MG63 (cell line): Measurements from ENCODE around the gene OR2S2. TPM values are rescaled to one million over a fixed set of nuclear protein-coding genes. Genes with fewer than 3 reads are reported as not detected.
A peak's percentile ranks its signal among the peaks of the same experiment; 100 is the strongest.
"Not testable (repeated sequence)": the region's sequence is repeated elsewhere in the genome, so short reads cannot be mapped to it uniquely, and the experiment has no call there.

Source experiments
- DNase-seq: peaks from one replicate; pipeline ENCODE4 v3.0.0-alpha.2; 2020
- H3K27me3 ChIP-seq: fragments of 250-450 bp; sonication (Bioruptor Pico); 2 replicates; pipeline ENCODE4 v1.5.1; 2020; ENCODE audit warnings: mild to moderate bottlenecking, moderate library complexity
- H3K36me3 ChIP-seq: fragments of 250-450 bp; sonication (Bioruptor Pico); 2 replicates; pipeline ENCODE4 v1.5.1; 2020; ENCODE audit warnings: mild to moderate bottlenecking, moderate library complexity
- H3K4me3 ChIP-seq: fragments of 250-450 bp; sonication (Bioruptor Pico); 2 replicates; pipeline ENCODE4 v1.5.1; 2020; ENCODE audit warnings: mild to moderate bottlenecking, moderate library complexity
- H3K9me3 ChIP-seq: fragments of 250-450 bp; sonication (Bioruptor Pico); 2 replicates; pipeline ENCODE4 v1.5.1; 2020; ENCODE audit warnings: mild to moderate bottlenecking, moderate library complexity
- total RNA-seq: library from RNA; depleted of rRNA; stranded (reverse); fragments of >200 nt; shearing (Covaris generic); gene quantifications from 2 replicates; pipeline ENCODE4 v1.2.3, GENCODE V29; 2014; ENCODE audit warnings: low replicate concordance

OR2S2 gene
- total RNA-seq, 1 experiment from 2014 or later, result not detected

- no peaks in the 10 kb centered on the region for H3K27me3 ChIP-seq
- H3K36me3 ChIP-seq, result peaks cover 2% of the 10 kb centered on the region; the same call in 1 of the 2 replicates
These were observed 15.7 kb downstream of the OR2S2 start for GRCh38 chr9:35942286-35942685.

GRCh38 chr9:35940458-35941407, 17.2 kb downstream of the OR2S2 start:
- peaks cover 8% of the 10 kb centered on the region for H3K9me3 ChIP-seq
- DNase-seq, result no peak
- no peaks in the 10 kb centered on the region for H3K27me3 ChIP-seq
- H3K36me3 ChIP-seq, result peaks cover 7% of the 10 kb centered on the region; the same call in 1 of the 2 replicates
- H3K4me3 ChIP-seq, result no peak overlapping the region

More at GRCh38 chr9:35942286-35942685, 15.7 kb downstream of the OR2S2 start:
- peaks cover 3% of the 10 kb centered on the region for H3K9me3 ChIP-seq
- DNase-seq, result no peak
- H3K4me3 ChIP-seq, result no peak overlapping the region

GRCh38 chr9:35939679-35940250, 18.2 kb downstream of the OR2S2 start:
- H3K4me3 ChIP-seq, result no peak overlapping the region
- no peak for DNase-seq
- H3K27me3 ChIP-seq, result no peaks in the 10 kb centered on the region
- H3K36me3 ChIP-seq, result peaks cover 7% of the 10 kb centered on the region; the same call in 1 of the 2 replicates
- peaks cover 8% of the 10 kb centered on the region for H3K9me3 ChIP-seq

GRCh38 chr9:35938474-35939356, 19.2 kb downstream of the OR2S2 start:
- no peaks in the 10 kb centered on the region for H3K27me3 ChIP-seq
- H3K4me3 ChIP-seq, result no peak overlapping the region
- H3K36me3 ChIP-seq, result peaks cover 7% of the 10 kb centered on the region; the same call in 1 of the 2 replicates
- no peak for DNase-seq
- peaks cover 8% of the 10 kb centered on the region for H3K9me3 ChIP-seq

- H3K9me3 ChIP-seq, result peaks cover 8% of the 10 kb centered on the region
- H3K36me3 ChIP-seq, result peaks cover 7% of the 10 kb centered on the region; the same call in 1 of the 2 replicates
- no peaks in the 10 kb centered on the region for H3K27me3 ChIP-seq
- H3K4me3 ChIP-seq, result no peak overlapping the region
- DNase-seq, result no peak
These were observed 20.7 kb downstream of the OR2S2 start for GRCh38 chr9:35937227-35937626.

GRCh38 chr9:35935755-35936509, 22.0 kb downstream of the OR2S2 start:
- DNase-seq, result peak; percentile 70
- Histone ChIP-seq H3K4me3 (no peak overlapping the region), H3K36me3 (peaks cover 7% of the 10 kb centered on the region; the same call in 1 of the 2 replicates), H3K27me3 (no peaks in the 10 kb centered on the region), H3K9me3 (peaks cover 8% of the 10 kb centered on the region)

GRCh38 chr9:35935261-35935660, 22.7 kb downstream of the OR2S2 start:
- Histone ChIP-seq H3K27me3 (no peaks in the 10 kb centered on the region), H3K9me3 (peaks cover 8% of the 10 kb centered on the region), H3K4me3 (no peak overlapping the region), H3K36me3 (peaks cover 7% of the 10 kb centered on the region; the same call in 1 of the 2 replicates)
- DNase-seq, result no peak

- H3K4me3 ChIP-seq, H3K36me3 ChIP-seq, H3K9me3 ChIP-seq, H3K27me3 ChIP-seq: not testable (repeated sequence)
- peak; percentile 87 for DNase-seq
These were observed 23.9 kb downstream of the OR2S2 start for GRCh38 chr9:35934069-35934468.

GRCh38 chr9:35933550-35934067, 24.3 kb downstream of the OR2S2 start:
- H3K36me3 ChIP-seq, result peaks cover 7% of the 10 kb centered on the region; the same call in 1 of the 2 replicates
- no peak for DNase-seq
- H3K4me3 ChIP-seq, result no peak overlapping the region
- peaks cover 8% of the 10 kb centered on the region for H3K9me3 ChIP-seq
- H3K27me3 ChIP-seq, result no peaks in the 10 kb centered on the region

- no peaks in the 10 kb centered on the region for H3K27me3 ChIP-seq
- no peak overlapping the region for H3K4me3 ChIP-seq
- peaks cover 8% of the 10 kb centered on the region for H3K9me3 ChIP-seq
- peaks cover 7% of the 10 kb centered on the region; the same call in 1 of the 2 replicates for H3K36me3 ChIP-seq
- DNase-seq, result no peak
These were observed 25.2 kb downstream of the OR2S2 start for GRCh38 chr9:35932735-35933134.

- Histone ChIP-seq H3K9me3 (no peaks in the 10 kb centered on the region), H3K4me3 (no peak overlapping the region), H3K27me3 (no peaks in the 10 kb centered on the region), H3K36me3 (no peaks in the 10 kb centered on the region)
- no peak for DNase-seq
These were observed 27.0 kb downstream of the OR2S2 start for GRCh38 chr9:35930989-35931388.

- H3K36me3 ChIP-seq, result no peaks in the 10 kb centered on the region
- DNase-seq, result no peak
- no peaks in the 10 kb centered on the region for H3K27me3 ChIP-seq
- no peak overlapping the region for H3K4me3 ChIP-seq
- no peaks in the 10 kb centered on the region for H3K9me3 ChIP-seq
These were observed 27.4 kb downstream of the OR2S2 start for GRCh38 chr9:35930521-35930920.

GRCh38 chr9:35929453-35929718, 28.6 kb downstream of the OR2S2 start:
- H3K27me3 ChIP-seq, result no peaks in the 10 kb centered on the region
- no peaks in the 10 kb centered on the region for H3K9me3 ChIP-seq
- no peak overlapping the region for H3K4me3 ChIP-seq
- no peaks in the 10 kb centered on the region for H3K36me3 ChIP-seq
- no peak for DNase-seq

GRCh38 chr9:35928591-35929452, 29.1 kb downstream of the OR2S2 start:
- H3K27me3 ChIP-seq, result no peaks in the 10 kb centered on the region
- H3K9me3 ChIP-seq, result no peaks in the 10 kb centered on the region

More at GRCh38 chr9:35928591-35929452, 29.1 kb downstream of the OR2S2 start:
- no peaks in the 10 kb centered on the region for H3K36me3 ChIP-seq
- no peak overlapping the region for H3K4me3 ChIP-seq
- peak; percentile 80 for DNase-seq
